Activated CD8-positive, alpha-beta T cell treated with anti-CD3 and anti-CD28 coated beads for 36 hours (primary cell): Measurements from ENCODE around the gene TMEM248. TPM values are rescaled to one million over a fixed set of nuclear protein-coding genes. Genes with fewer than 3 reads are reported as not detected.
"Not testable (repeated sequence)": the region's sequence is repeated elsewhere in the genome, so short reads cannot be mapped to it uniquely, and the experiment has no call there.

Source experiments
- ATAC-seq: fragments of 200-7000 bp; cut with Tn5 transposase; one replicate; pipeline ENCODE4 v1.10.0; 2021; ENCODE audit warnings: mild to moderate bottlenecking, moderate library complexity
- CTCF ChIA-PET: fragments of 350-600 bp; sonication (Branson Sonifier 250); formaldehyde crosslinking; loops from one replicate; lab custom pipeline; 2021; ENCODE audit warnings: antibody characterized with exemption; lab: Charles Lee
- POLR2A ChIA-PET: fragments of 350-600 bp; sonication (Branson Sonifier 250); formaldehyde crosslinking; loops from one replicate; lab custom pipeline; 2021; ENCODE audit warnings: antibody characterized with exemption; lab: Charles Lee
- DNase-seq: peaks from one replicate; pipeline ENCODE4 v3.0.0-alpha.2; 2020
- H3K27ac Mint-ChIP-seq: one replicate; pipeline ENCODE4 v1.8.0; 2021; ENCODE audit warnings: mild to moderate bottlenecking, mixed read lengths
- H3K27me3 Mint-ChIP-seq: one replicate; pipeline ENCODE4 v1.8.0; 2021; ENCODE audit warnings: mixed read lengths
- H3K36me3 Mint-ChIP-seq: one replicate; pipeline ENCODE4 v1.8.0; 2021; ENCODE audit warnings: low read depth, mixed read lengths
- H3K4me1 Mint-ChIP-seq: one replicate; pipeline ENCODE4 v1.8.0; 2021; ENCODE audit warnings: low read depth, mixed read lengths
- H3K4me3 Mint-ChIP-seq: one replicate; pipeline ENCODE4 v1.8.0; 2021; ENCODE audit warnings: mild to moderate bottlenecking, moderate library complexity, mixed read lengths
- H3K9me3 Mint-ChIP-seq: one replicate; pipeline ENCODE4 v1.8.0; 2021; ENCODE audit warnings: mixed read lengths
- intact Hi-C: fragments of 100-400 bp; cut with micrococcal nuclease; formaldehyde crosslinking; loops from one replicate; pipeline ENCODE4 v1.10.0; 2022
- total RNA-seq, 2 experiments: library from RNA; stranded (reverse); gene quantifications; one replicate each; pipeline ENCODE4 v1.2.3, GENCODE V29; 2021
- TF ChIP-seq, protein P1 (sequence below): fragments of 200-600 bp; IDR thresholded peaks from one replicate; pipeline ENCODE4 v1.8.0; 2022; ENCODE audit warnings: antibody characterized with exemption, mild to moderate bottlenecking

Gene TMEM248
- total RNA-seq, 2 experiments from 2014 or later, result 66.7 to 76.1 TPM

DNA sequence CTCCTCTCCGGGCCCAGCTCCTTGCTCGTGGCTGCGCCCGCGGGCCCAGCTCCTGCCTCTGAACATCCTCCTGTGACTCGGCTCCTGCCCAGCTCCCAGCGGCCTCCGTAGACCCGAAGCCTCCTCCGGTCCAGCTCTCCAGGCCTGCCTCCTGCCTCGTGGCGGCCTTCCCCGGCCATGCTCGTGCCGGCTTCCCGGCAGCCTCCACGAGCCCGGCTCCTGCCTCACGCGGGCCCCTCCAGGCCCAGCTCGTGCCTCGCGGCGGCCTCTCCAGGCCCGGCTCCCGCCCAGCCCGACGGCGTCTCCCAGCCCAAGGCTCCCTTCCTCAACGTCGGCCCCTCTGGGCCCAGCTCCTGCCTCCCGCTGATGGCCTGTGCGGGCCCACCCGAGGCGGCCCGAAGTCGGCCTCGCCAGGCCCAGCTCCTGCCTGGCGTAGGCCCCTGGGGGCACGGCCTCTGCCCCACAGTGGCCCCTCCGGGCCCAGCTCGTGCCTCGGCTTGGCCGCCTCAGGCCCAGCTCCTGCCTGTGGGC, 16.9 kb upstream of the TMEM248 start:
- ATAC-seq, result no peak
- H3K9me3 Mint-ChIP-seq, result no peaks in the 10 kb centered on the region
- POLR2A ChIA-PET, result interaction anchor here (0.7 to 1.5 kb wide), 2 partner anchors 17 to 19 kb away, joined by 3 to 4 read pairs; partner anchors contain the start of gene TMEM248
- peaks cover 3% of the 10 kb centered on the region for H3K36me3 Mint-ChIP-seq
- intact Hi-C loops, result no loop called here
- no peaks in the 10 kb centered on the region for H3K27me3 Mint-ChIP-seq
- H3K4me3 Mint-ChIP-seq, result no peak overlapping the region
- TF ChIP-seq, protein P1, sequence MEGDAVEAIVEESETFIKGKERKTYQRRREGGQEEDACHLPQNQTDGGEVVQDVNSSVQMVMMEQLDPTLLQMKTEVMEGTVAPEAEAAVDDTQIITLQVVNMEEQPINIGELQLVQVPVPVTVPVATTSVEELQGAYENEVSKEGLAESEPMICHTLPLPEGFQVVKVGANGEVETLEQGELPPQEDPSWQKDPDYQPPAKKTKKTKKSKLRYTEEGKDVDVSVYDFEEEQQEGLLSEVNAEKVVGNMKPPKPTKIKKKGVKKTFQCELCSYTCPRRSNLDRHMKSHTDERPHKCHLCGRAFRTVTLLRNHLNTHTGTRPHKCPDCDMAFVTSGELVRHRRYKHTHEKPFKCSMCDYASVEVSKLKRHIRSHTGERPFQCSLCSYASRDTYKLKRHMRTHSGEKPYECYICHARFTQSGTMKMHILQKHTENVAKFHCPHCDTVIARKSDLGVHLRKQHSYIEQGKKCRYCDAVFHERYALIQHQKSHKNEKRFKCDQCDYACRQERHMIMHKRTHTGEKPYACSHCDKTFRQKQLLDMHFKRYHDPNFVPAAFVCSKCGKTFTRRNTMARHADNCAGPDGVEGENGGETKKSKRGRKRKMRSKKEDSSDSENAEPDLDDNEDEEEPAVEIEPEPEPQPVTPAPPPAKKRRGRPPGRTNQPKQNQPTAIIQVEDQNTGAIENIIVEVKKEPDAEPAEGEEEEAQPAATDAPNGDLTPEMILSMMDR, result no peak
- H3K4me1 Mint-ChIP-seq, result no peaks in the 10 kb centered on the region
- no peak for DNase-seq
- no peak overlapping the region for H3K27ac Mint-ChIP-seq
- CTCF ChIA-PET, result interaction anchor here (0.9 to 1.8 kb wide), 4 partner anchors 9 to 61 kb away, joined by 3 to 8 read pairs (median 4); no protein-coding TSS in a partner anchor

DNA sequence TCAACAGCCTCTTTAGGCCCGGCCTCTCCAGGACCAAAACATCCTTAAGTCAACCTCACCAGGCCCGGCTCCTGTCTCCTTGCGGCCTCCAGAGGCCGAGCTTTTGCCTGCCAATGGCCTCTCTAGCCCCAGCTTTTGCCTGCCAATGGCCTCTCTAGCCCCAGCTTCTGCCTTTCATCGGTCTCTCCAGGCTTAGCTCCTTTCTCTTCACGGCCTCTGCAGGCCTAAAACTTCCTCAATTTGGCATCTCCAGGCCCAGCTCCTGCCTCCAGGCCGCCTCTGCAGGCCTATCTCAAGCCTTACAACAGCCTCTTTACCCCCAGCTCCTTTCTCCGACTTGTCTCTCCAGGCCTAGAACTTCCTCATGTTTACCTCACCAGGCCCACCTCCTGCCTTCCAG, 15.7 kb upstream of the TMEM248 start:
- Mint-ChIP-seq H3K4me1 (no peaks in the 10 kb centered on the region), H3K4me3 (no peak overlapping the region), H3K9me3 (no peaks in the 10 kb centered on the region), H3K36me3 (no peaks in the 10 kb centered on the region), H3K27ac (peak overlapping the region; percentile 1), H3K27me3 (no peaks in the 10 kb centered on the region)
- no peak for DNase-seq
- CTCF ChIA-PET, result interaction anchor here (0.8 to 1.7 kb wide), 11 partner anchors 8 to 82 kb away, joined by 3 to 6 read pairs (median 3); no protein-coding TSS in a partner anchor
- intact Hi-C loops, result no loop called here
- TF ChIP-seq, protein P1, result no peak
- POLR2A ChIA-PET, result interaction anchor here (0.6 kb wide), 1 partner anchor 1975 kb away, joined by 3 read pairs; no protein-coding TSS in a partner anchor
- ATAC-seq, result no peak

DNA sequence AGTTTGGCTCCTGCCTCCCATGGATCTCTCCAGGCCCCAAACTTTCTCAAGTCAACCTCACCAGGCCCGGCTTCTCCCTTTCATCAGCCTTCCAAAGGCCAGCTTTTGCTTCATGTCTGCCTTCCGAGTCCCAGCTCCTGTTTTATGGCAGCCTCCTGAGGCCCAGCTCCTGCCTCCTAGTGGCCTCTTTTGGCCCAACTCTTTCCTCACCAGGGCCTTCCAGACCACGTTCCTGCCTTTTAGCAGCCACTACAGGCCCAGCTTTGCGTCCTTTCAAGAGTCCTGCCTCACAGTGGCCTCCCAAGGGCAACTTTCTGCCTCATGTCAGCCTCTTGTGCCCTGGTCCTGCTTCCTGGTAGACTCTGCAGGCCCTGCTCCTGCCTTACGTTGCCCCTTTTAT, 15.3 kb upstream of the TMEM248 start:
- DNase-seq, result no peak
- no peaks in the 10 kb centered on the region for H3K27me3 Mint-ChIP-seq
- POLR2A ChIA-PET, result interaction anchor here (0.6 kb wide), 1 partner anchor 1974 kb away, joined by 3 read pairs; no protein-coding TSS in a partner anchor
- peak overlapping the region; percentile 1 for H3K27ac Mint-ChIP-seq
- H3K4me1 Mint-ChIP-seq, result no peaks in the 10 kb centered on the region
- no peak for ATAC-seq
- CTCF ChIA-PET, result interaction anchor here (0.9 to 1.7 kb wide), 9 partner anchors 8 to 82 kb away, joined by 3 to 6 read pairs (median 4); no protein-coding TSS in a partner anchor
- intact Hi-C loops, result no loop called here
- TF ChIP-seq, protein P1, result no peak
- H3K36me3 Mint-ChIP-seq, result no peaks in the 10 kb centered on the region
- no peak overlapping the region for H3K4me3 Mint-ChIP-seq
- no peaks in the 10 kb centered on the region for H3K9me3 Mint-ChIP-seq

DNA sequence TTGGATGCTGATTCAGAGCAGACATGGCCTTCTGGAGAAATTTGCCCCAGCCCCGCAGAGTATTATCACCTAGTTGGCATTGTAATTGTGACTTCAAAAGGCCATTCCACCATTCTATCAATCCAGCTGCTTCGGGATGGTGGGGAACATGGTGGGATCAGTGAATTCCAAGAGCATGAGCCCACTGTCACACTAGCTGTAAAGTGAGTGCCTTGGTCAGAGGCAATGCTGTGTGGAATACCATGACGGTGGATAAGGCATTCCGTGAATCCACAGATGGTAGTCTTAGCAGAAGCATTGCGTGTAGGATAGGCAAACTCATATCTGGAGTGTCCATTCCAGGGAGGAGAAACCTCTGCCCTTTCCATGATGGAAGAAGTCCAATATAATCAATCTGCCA, 13.3 kb upstream of the TMEM248 start:
- Mint-ChIP-seq H3K9me3 (no peaks in the 10 kb centered on the region), H3K4me3 (no peak overlapping the region), H3K27ac (no peak overlapping the region), H3K36me3 (no peaks in the 10 kb centered on the region), H3K4me1 (no peaks in the 10 kb centered on the region), H3K27me3 (no peaks in the 10 kb centered on the region)
- CTCF ChIA-PET, result interaction anchor here (0.6 kb wide), 1 partner anchor 21 kb away, joined by 3 read pairs; no protein-coding TSS in a partner anchor
- POLR2A ChIA-PET, result no interaction called here
- TF ChIP-seq, protein P1, result no peak
- intact Hi-C loops, result no loop called here
- ATAC-seq (no peak), DNase-seq (no peak)

DNA sequence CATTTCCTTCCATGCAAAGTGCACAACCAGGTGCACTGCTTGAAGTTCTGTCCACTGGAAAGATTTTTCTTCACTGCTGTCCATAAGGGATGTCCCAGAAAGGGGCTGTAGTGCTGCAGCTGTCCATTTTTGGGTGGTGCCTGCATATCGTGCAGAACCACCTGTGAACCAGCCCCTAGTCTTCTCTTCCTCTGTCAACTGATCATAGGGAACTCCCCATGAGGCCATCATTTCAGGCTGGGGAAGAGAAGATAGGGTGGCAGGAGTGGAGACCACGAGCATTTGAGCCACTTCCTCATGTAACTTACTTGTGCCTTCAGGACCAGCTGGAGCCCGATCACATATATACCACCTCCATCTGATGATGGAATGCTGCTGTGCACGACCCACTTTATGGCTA, 12.4 kb upstream of the TMEM248 start:
- DNase-seq, H3K36me3 Mint-ChIP-seq, POLR2A ChIA-PET, H3K27ac Mint-ChIP-seq, H3K9me3 Mint-ChIP-seq, intact Hi-C loops, H3K4me1 Mint-ChIP-seq, ATAC-seq, H3K27me3 Mint-ChIP-seq, H3K4me3 Mint-ChIP-seq: not testable (repeated sequence)
- CTCF ChIA-PET, result interaction anchor here (0.6 kb wide), 1 partner anchor 20 kb away, joined by 3 read pairs; no protein-coding TSS in a partner anchor
